Thyroid gland (tissue), 4 donors: ENCODE data around the gene ARHGEF25.

Experiments used
- POLR2A ChIP-seq, 2 donors: fragments of 450-650 bp; IDR thresholded peaks; one replicate each; pipeline ENCODE4 v1.6.1; 2017; ENCODE audit warnings: antibody characterized with exemption in 2 of 2, mild to moderate bottlenecking in 2 of 2, moderate library complexity in 1 of 2
- TF ChIP-seq, protein P1 (sequence below), 6 experiments: fragments of 200-600 bp in 3 of 6; fragments of 450-650 bp in 3 of 6; sonication (generic) in 3 of 6; IDR thresholded peaks; one replicate each; pipeline ENCODE4 v1.5.1; 2016 to 2019; ENCODE audit warnings: antibody characterized with exemption in 6 of 6, mild to moderate bottlenecking in 2 of 6, inconsistent platforms in 1 of 6, moderate library complexity in 1 of 6

GRCh38 chr12:57603324-57603723 lies 7.9 kb upstream of the ARHGEF25 start:
- TF ChIP-seq, protein P1, sequence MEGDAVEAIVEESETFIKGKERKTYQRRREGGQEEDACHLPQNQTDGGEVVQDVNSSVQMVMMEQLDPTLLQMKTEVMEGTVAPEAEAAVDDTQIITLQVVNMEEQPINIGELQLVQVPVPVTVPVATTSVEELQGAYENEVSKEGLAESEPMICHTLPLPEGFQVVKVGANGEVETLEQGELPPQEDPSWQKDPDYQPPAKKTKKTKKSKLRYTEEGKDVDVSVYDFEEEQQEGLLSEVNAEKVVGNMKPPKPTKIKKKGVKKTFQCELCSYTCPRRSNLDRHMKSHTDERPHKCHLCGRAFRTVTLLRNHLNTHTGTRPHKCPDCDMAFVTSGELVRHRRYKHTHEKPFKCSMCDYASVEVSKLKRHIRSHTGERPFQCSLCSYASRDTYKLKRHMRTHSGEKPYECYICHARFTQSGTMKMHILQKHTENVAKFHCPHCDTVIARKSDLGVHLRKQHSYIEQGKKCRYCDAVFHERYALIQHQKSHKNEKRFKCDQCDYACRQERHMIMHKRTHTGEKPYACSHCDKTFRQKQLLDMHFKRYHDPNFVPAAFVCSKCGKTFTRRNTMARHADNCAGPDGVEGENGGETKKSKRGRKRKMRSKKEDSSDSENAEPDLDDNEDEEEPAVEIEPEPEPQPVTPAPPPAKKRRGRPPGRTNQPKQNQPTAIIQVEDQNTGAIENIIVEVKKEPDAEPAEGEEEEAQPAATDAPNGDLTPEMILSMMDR (IDR thresholded peaks at IDR 0.05) = no peak
- TF ChIP-seq POLR2A (IDR thresholded peaks at IDR 0.05) = no peak
